Body of pancreas (tissue), 4 donors: ENCODE results near the gene ADH1B. TPM values are rescaled to one million over a fixed set of nuclear protein-coding genes. Genes with fewer than 3 reads are reported as not detected.
"Not testable (repeated sequence)": the region's sequence is repeated elsewhere in the genome, so short reads cannot be mapped to it uniquely, and the experiment has no call there.

Experiments
- ATAC-seq: fragments of 150-250 bp; one replicate; pipeline ENCODE4 v1.9.1; 2016
- DNase-seq, 4 donors: peaks; one replicate each; pipeline ENCODE4 v3.0.0-alpha.2; 2019
- H3K27ac ChIP-seq, 4 donors: fragments of 200-600 bp; sonication (generic); 1 replicate in 3 of 4; 2 replicates in 1 of 4; pipeline versions ENCODE4 v1.5.1 to v1.6.1; 2016 to 2019; ENCODE audit warnings: mild to moderate bottlenecking in 1 of 4, mixed read lengths in 1 of 4, moderate library complexity in 1 of 4
- H3K27me3 ChIP-seq, 2 donors: fragments of 200-600 bp; sonication (generic); one replicate each; pipeline ENCODE4 v1.6.0; 2016; ENCODE audit warnings: mild to moderate bottlenecking in 1 of 2
- H3K36me3 ChIP-seq, 2 donors: fragments of 200-600 bp; sonication (generic); replicated peaks in 1 of 2; 2 replicates each; pipeline ENCODE4 v1.5.1; 2016; ENCODE audit warnings: low read depth in 2 of 2; ENCODE audit not compliant: insufficient read depth in 1 of 2
- H3K4me1 ChIP-seq: fragments of 200-600 bp; sonication (generic); one replicate; pipeline ENCODE4 v1.6.0; 2016
- H3K4me3 ChIP-seq, 2 donors: fragments of 200-600 bp; sonication (generic); 1 replicate in 1 of 2; 2 replicates in 1 of 2; pipeline ENCODE4 v1.5.1; 2016 to 2019
- H3K9me3 ChIP-seq, 3 donors: fragments of 200-600 bp; sonication (generic); 1 replicate in 2 of 3; 2 replicates in 1 of 3; pipeline ENCODE4 v1.5.1; 2016
- CTCF ChIP-seq, 7 experiments: fragments of 450-650 bp in 4 of 7; fragments of 200-600 bp in 3 of 7; sonication (generic) in 3 of 7; IDR thresholded peaks; one replicate each; pipeline ENCODE4 v1.5.1; 2016 to 2019; ENCODE audit warnings: antibody characterized with exemption in 7 of 7
- POLR2A ChIP-seq, 3 donors: fragments of 450-650 bp; IDR thresholded peaks; one replicate each; pipeline ENCODE4 v1.6.1; 2016; ENCODE audit warnings: antibody characterized with exemption in 3 of 3, mild to moderate bottlenecking in 2 of 3
- WGBS, 2 donors: methylation state at CpG; one replicate each; pipeline ENCODE4 v1.1.5; 2017; 5-methylcytosine and 5-hydroxymethylcytosine counted together
- intact Hi-C: fragments of 100-400 bp; cut with DNase I; formaldehyde crosslinking; loops from one replicate; pipeline ENCODE4 v1.15.1; 2023
- total RNA-seq, 2 donors: library from RNA; depleted of rRNA; stranded (reverse); fragments of >200 nt; gene quantifications; one replicate each; pipeline ENCODE4 v1.1.0, GENCODE V29; 2016

The ADH1B gene
- 100 to 1,000 TPM; 134 to 306 TPM for total RNA-seq

- no peak within 1 kb of the TSS for H3K27ac ChIP-seq
- H3K36me3 ChIP-seq, result no peaks in the 10 kb centered on the region
- intact Hi-C loops, result no loop called here
- 31 to 36% methylated on average over 8 of the region's 8 CpGs for WGBS, 2 donors
- DNase-seq, result peak in 2 of 4 donors; percentile 11 to 15
- H3K4me3 ChIP-seq, result no peak within 1 kb of the TSS
- no peak for ATAC-seq
- TF ChIP-seq CTCF (IDR thresholded peaks at IDR 0.05) (no peak), POLR2A (IDR thresholded peaks at IDR 0.05) (peak in 1 of 3 donors; percentile 17)
- no peaks in the 10 kb centered on the region for H3K9me3 ChIP-seq
- peaks cover 35% of the 10 kb centered on the region for H3K4me1 ChIP-seq
- H3K27me3 ChIP-seq, result no peaks in the 10 kb centered on the region
Measured at GRCh38 chr4:99321241-99322191, at the start of gene ADH1B. Gene ADH1B (minus strand): TSS chr4:99321401. CDS start chr4:99321331, 70 bp downstream.

GRCh38 chr4:99367817-99368216 is 46.6 kb upstream of the ADH1B start:
- ATAC-seq, H3K4me1 ChIP-seq, H3K4me3 ChIP-seq, H3K27ac ChIP-seq, intact Hi-C loops, DNase-seq, H3K9me3 ChIP-seq, H3K36me3 ChIP-seq, H3K27me3 ChIP-seq: not testable (repeated sequence)
- 61 to 70% methylated on average over 2 of the region's 2 CpGs for WGBS, 2 donors

GRCh38 chr4:99366491-99366890 is 45.3 kb upstream of the ADH1B start:
- ATAC-seq (no peak), DNase-seq (no peak)
- H3K27me3 ChIP-seq, result no peaks in the 10 kb centered on the region
- H3K27ac ChIP-seq, result no peak overlapping the region
- WGBS, 2 donors, result 82 to 88% methylated on average over 1 of the region's 1 CpG
- no peaks in the 10 kb centered on the region for H3K9me3 ChIP-seq
- no peaks in the 10 kb centered on the region for H3K36me3 ChIP-seq
- no peak overlapping the region for H3K4me3 ChIP-seq
- intact Hi-C loops, result no loop called here
- H3K4me1 ChIP-seq, result no peaks in the 10 kb centered on the region
- TF ChIP-seq CTCF (IDR thresholded peaks at IDR 0.05) (no peak), POLR2A (IDR thresholded peaks at IDR 0.05) (no peak)

GRCh38 chr4:99362768-99363167 is 41.6 kb upstream of the ADH1B start:
- ATAC-seq, result no peak
- intact Hi-C loops, result no loop called here
- Histone ChIP-seq H3K4me1 (peaks cover 6% of the 10 kb centered on the region), H3K27ac (no peak overlapping the region), H3K36me3 (no peaks in the 10 kb centered on the region), H3K4me3 (no peak overlapping the region), H3K27me3 (no peaks in the 10 kb centered on the region), H3K9me3 (no peaks in the 10 kb centered on the region)
- TF ChIP-seq POLR2A (IDR thresholded peaks at IDR 0.05), result no peak
- TF ChIP-seq CTCF (IDR thresholded peaks at IDR 0.05), result no peak
- DNase-seq, result no peak

- intact Hi-C loops, result no loop called here
- peaks cover 9% of the 10 kb centered on the region for H3K4me1 ChIP-seq
- H3K36me3 ChIP-seq, result no peaks in the 10 kb centered on the region
- H3K27me3 ChIP-seq, result no peaks in the 10 kb centered on the region
- no peak overlapping the region for H3K27ac ChIP-seq
- no peaks in the 10 kb centered on the region for H3K9me3 ChIP-seq
- ATAC-seq (no peak), DNase-seq (no peak)
- no peak overlapping the region for H3K4me3 ChIP-seq
- no peak for TF ChIP-seq CTCF (IDR thresholded peaks at IDR 0.05)
- TF ChIP-seq POLR2A (IDR thresholded peaks at IDR 0.05), result no peak
Measured at GRCh38 chr4:99361899-99362275, 40.7 kb upstream of the ADH1B start.
